Astrocyte (in vitro differentiated cells and primary cell): ENCODE results near the gene ZNF444. TPM values are rescaled to one million over a fixed set of nuclear protein-coding genes. Genes with fewer than 3 reads are reported as not detected.
"Not testable (repeated sequence)": the region's sequence is repeated elsewhere in the genome, so short reads cannot be mapped to it uniquely, and the experiment has no call there.

ENCODE experiments used
- DNase-seq: peaks from one replicate; pipeline ENCODE4 v3.0.0-alpha.2; 2010; ENCODE audit warnings: low read depth
- FAIRE-seq: peaks from 2 replicates; lab custom pipeline; 2011; peaks lifted over from hg19 to GRCh38; lab: Jason Lieb, UNC
- H2AFZ ChIP-seq: 2 replicates; pipeline ENCODE4 v1.6.0; 2012; ENCODE audit warnings: low read depth, low read length, inconsistent platforms
- H3K27ac ChIP-seq: 2 replicates; pipeline ENCODE4 v1.5.1; 2011; ENCODE audit warnings: low read depth, low read length, inconsistent platforms
- H3K27me3 ChIP-seq: 2 replicates; pipeline ENCODE4 v1.6.0; 2011; ENCODE audit warnings: low read length, inconsistent platforms; ENCODE audit not compliant: insufficient read depth
- H3K36me3 ChIP-seq: 2 replicates; pipeline ENCODE4 v1.5.1; 2011; ENCODE audit warnings: low read length, inconsistent platforms; ENCODE audit not compliant: insufficient read depth
- H3K4me1 ChIP-seq: 2 replicates; pipeline ENCODE4 v1.5.1; 2011; ENCODE audit warnings: low read length, inconsistent platforms; ENCODE audit not compliant: insufficient read depth
- H3K4me2 ChIP-seq: 2 replicates; pipeline ENCODE4 v1.6.0; 2012; ENCODE audit warnings: low read length, inconsistent platforms
- H3K4me3 ChIP-seq: 2 replicates; pipeline ENCODE4 v1.5.1; 2011; ENCODE audit warnings: low read depth, mild to moderate bottlenecking, low read length, inconsistent platforms; ENCODE audit not compliant: insufficient read depth
- H3K79me2 ChIP-seq: 2 replicates; pipeline ENCODE4 v1.6.0; 2012; ENCODE audit warnings: mild to moderate bottlenecking, low read length, inconsistent platforms; ENCODE audit not compliant: insufficient read depth
- H3K9ac ChIP-seq: 2 replicates; pipeline ENCODE4 v1.6.0; 2012; ENCODE audit warnings: mild to moderate bottlenecking, low read length, inconsistent platforms
- H3K9me3 ChIP-seq: 2 replicates; pipeline ENCODE4 v1.5.1; 2012; ENCODE audit warnings: low read depth, mild to moderate bottlenecking, low read length, inconsistent platforms; ENCODE audit not compliant: insufficient read depth
- H4K20me1 ChIP-seq: 2 replicates; pipeline ENCODE4 v1.6.0; 2012; ENCODE audit warnings: low read length, inconsistent platforms; ENCODE audit not compliant: insufficient read depth
- H3K27ac Mint-ChIP-seq: one replicate; pipeline ENCODE4 v1.8.0; 2021; ENCODE audit warnings: mild to moderate bottlenecking, mixed read lengths; ENCODE audit not compliant: unreplicated experiment
- H3K27me3 Mint-ChIP-seq: one replicate; pipeline ENCODE4 v1.8.0; 2021; ENCODE audit warnings: low read depth, mixed read lengths; ENCODE audit not compliant: unreplicated experiment
- H3K36me3 Mint-ChIP-seq: one replicate; pipeline ENCODE4 v1.8.0; 2021; ENCODE audit warnings: low read depth, mixed read lengths; ENCODE audit not compliant: unreplicated experiment
- H3K4me1 Mint-ChIP-seq: one replicate; pipeline ENCODE4 v1.8.0; 2021; ENCODE audit warnings: low read depth, mixed read lengths; ENCODE audit not compliant: unreplicated experiment
- H3K4me3 Mint-ChIP-seq: one replicate; pipeline ENCODE4 v1.8.0; 2021; ENCODE audit warnings: mild to moderate bottlenecking, moderate library complexity, mixed read lengths; ENCODE audit not compliant: unreplicated experiment
- H3K9me3 Mint-ChIP-seq: one replicate; pipeline ENCODE4 v1.8.0; 2021; ENCODE audit warnings: mild to moderate bottlenecking, mixed read lengths; ENCODE audit not compliant: unreplicated experiment
- EZH2 ChIP-seq: IDR thresholded peaks from 2 replicates; pipeline ENCODE4 v1.6.1; 2012; ENCODE audit warnings: mild to moderate bottlenecking, low read length, inconsistent platforms; ENCODE audit not compliant: insufficient read depth
- total RNA-seq: library from RNA; stranded (reverse); gene quantifications from 2 replicates; pipeline ENCODE4 v1.2.1, GENCODE V29; 2021
- TF ChIP-seq, protein P1 (sequence below): IDR thresholded peaks from 2 replicates; pipeline ENCODE4 v1.5.1; 2011; ENCODE audit warnings: low read depth, mild to moderate bottlenecking, inconsistent platforms, low read length, moderate library complexity; ENCODE audit not compliant: insufficient read depth

The ZNF444 gene
- total RNA-seq, 1 donor from 2014 or later = 34.7 TPM

DNA sequence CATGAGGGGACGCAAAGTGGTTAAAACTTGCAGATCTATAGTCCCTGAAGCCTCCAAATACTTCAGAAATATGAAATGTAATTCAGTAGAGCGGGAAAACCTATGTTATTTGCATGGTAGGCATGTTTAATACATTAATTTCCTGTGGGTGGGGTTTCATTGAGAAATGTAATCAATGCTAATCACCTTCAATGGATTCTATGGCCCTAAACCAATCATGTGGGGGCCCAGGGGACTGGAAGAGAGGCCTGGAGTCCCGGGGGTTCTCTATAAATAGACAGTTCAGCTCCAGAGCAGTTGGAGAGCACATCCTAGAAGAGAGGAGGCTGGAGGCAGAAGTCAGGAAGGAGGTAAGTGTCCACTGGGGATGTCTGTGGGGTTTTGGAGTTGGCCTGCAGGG, 60.9 kb downstream of the ZNF444 start, which contains the start of gene ZSCAN5C:
Gene ZSCAN5C (plus strand): TSS at position 301 of the 400 bp plus-strand sequence. CDS start 3,641 bp downstream, outside the sequence.
- Mint-ChIP-seq H3K36me3 (no peaks in the 10 kb centered on the region), H3K27ac (no peak within 1 kb of the TSS)
- FAIRE-seq = no peak

DNA sequence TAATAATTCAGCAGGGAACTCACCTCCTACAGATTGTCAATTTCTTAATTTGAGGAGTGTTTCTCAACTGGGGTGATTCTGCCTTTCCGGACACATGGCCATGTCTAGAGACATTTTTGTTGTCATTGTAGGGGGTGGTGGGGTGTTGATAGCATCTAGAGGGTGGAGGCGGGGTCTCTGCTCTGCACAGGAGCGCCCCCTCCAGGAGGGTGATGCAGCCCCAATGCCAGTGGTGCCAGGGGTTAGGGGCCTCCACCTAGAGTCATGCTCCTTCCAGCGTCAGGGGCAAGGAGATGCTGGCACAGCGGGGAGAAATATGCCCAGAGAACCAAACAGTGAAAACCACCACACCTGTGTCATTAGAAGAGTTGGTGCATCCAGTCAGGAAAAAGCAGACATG, 66.5 kb downstream of the ZNF444 start:
- H3K36me3 Mint-ChIP-seq, H2AFZ ChIP-seq, H3K4me1 ChIP-seq, DNase-seq, H3K4me3 Mint-ChIP-seq, H4K20me1 ChIP-seq, H3K4me1 Mint-ChIP-seq, H3K27me3 ChIP-seq, H3K9me3 ChIP-seq, H3K27ac ChIP-seq, H3K4me3 ChIP-seq, H3K9ac ChIP-seq, H3K79me2 ChIP-seq, FAIRE-seq, H3K9me3 Mint-ChIP-seq, H3K36me3 ChIP-seq, H3K27ac Mint-ChIP-seq, H3K4me2 ChIP-seq: not testable (repeated sequence)
- peaks cover 34% of the 10 kb centered on the region for H3K27me3 Mint-ChIP-seq

More for the DNA sequence above, 60.9 kb downstream of the ZNF444 start, which contains the start of gene ZSCAN5C:
- no peak for DNase-seq
- Histone ChIP-seq H3K4me2 (no peak within 1 kb of the TSS), H3K79me2 (no peaks in the 10 kb centered on the region), H3K4me1 (no peaks in the 10 kb centered on the region), H3K9me3 (no peaks in the 10 kb centered on the region), H2AFZ (no peak within 1 kb of the TSS), H3K9ac (no peak within 1 kb of the TSS), H3K36me3 (no peaks in the 10 kb centered on the region), H3K27ac (no peak within 1 kb of the TSS), H3K27me3 (no peaks in the 10 kb centered on the region), H4K20me1 (no peaks in the 10 kb centered on the region), H3K4me3 (no peak within 1 kb of the TSS)
- Mint-ChIP-seq H3K4me1 (no peaks in the 10 kb centered on the region), H3K4me3 (no peak within 1 kb of the TSS), H3K9me3 (no peaks in the 10 kb centered on the region), H3K27me3 (peaks cover 26% of the 10 kb centered on the region)
- TF ChIP-seq, protein P1, sequence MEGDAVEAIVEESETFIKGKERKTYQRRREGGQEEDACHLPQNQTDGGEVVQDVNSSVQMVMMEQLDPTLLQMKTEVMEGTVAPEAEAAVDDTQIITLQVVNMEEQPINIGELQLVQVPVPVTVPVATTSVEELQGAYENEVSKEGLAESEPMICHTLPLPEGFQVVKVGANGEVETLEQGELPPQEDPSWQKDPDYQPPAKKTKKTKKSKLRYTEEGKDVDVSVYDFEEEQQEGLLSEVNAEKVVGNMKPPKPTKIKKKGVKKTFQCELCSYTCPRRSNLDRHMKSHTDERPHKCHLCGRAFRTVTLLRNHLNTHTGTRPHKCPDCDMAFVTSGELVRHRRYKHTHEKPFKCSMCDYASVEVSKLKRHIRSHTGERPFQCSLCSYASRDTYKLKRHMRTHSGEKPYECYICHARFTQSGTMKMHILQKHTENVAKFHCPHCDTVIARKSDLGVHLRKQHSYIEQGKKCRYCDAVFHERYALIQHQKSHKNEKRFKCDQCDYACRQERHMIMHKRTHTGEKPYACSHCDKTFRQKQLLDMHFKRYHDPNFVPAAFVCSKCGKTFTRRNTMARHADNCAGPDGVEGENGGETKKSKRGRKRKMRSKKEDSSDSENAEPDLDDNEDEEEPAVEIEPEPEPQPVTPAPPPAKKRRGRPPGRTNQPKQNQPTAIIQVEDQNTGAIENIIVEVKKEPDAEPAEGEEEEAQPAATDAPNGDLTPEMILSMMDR = no peak
- TF ChIP-seq EZH2 = no peak

DNA sequence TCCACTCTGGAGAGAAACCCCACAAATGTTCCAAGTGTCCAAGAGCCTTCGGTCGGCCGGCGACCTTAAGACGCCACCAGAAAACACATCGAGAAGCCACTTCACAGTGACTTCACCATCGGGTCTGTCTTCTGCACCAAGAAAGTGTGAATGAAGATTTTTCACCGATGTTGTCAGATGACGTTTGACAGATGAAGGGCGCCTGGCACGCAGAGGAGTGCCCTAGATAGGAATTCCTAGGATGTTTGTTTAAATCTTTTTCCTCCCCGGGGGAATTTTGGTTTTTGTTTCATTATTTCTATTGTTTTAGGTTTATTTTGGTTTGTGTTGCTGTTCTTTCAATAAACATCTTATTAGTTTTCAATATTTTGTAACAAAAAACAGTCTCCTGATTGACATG, 68.0 kb downstream of the ZNF444 start:
- DNase-seq (no peak), FAIRE-seq (no peak)
- H3K27me3 Mint-ChIP-seq = peaks cover 30% of the 10 kb centered on the region
- no peak overlapping the region for H3K4me3 Mint-ChIP-seq
- TF ChIP-seq, protein P1 = no peak
- TF ChIP-seq EZH2 = no peak
- Histone ChIP-seq H3K4me3 (no peak overlapping the region), H3K9ac (no peak overlapping the region), H3K36me3 (no peaks in the 10 kb centered on the region), H3K27me3 (no peaks in the 10 kb centered on the region), H3K79me2 (no peaks in the 10 kb centered on the region), H3K4me2 (no peak overlapping the region), H3K4me1 (no peaks in the 10 kb centered on the region), H3K9me3 (no peaks in the 10 kb centered on the region), H3K27ac (no peak overlapping the region), H2AFZ (no peak overlapping the region), H4K20me1 (no peaks in the 10 kb centered on the region)
- no peaks in the 10 kb centered on the region for H3K4me1 Mint-ChIP-seq
- H3K9me3 Mint-ChIP-seq = peaks cover 4% of the 10 kb centered on the region
- H3K27ac Mint-ChIP-seq = no peak overlapping the region
- H3K36me3 Mint-ChIP-seq = no peaks in the 10 kb centered on the region

- not testable (repeated sequence) for H3K9ac ChIP-seq, H3K27ac Mint-ChIP-seq, H3K27ac ChIP-seq, H3K79me2 ChIP-seq, H3K4me1 ChIP-seq, H3K4me1 Mint-ChIP-seq, H3K9me3 Mint-ChIP-seq, H3K4me3 ChIP-seq, DNase-seq, H3K4me3 Mint-ChIP-seq, H2AFZ ChIP-seq, H4K20me1 ChIP-seq, H3K36me3 Mint-ChIP-seq, H3K9me3 ChIP-seq, H3K36me3 ChIP-seq, FAIRE-seq, H3K4me2 ChIP-seq, H3K27me3 ChIP-seq
- H3K27me3 Mint-ChIP-seq = peaks cover 30% of the 10 kb centered on the region
Measured at GRCh38 chr19:56210036-56210435, 68.9 kb downstream of the ZNF444 start.
